Measurements from ENCODE around the gene PPP1R9B. TPM values are rescaled to one million over a fixed set of nuclear protein-coding genes. Genes with fewer than 3 reads are reported as not detected.

Gene PPP1R9B
- total RNA-seq, 6 experiments from 2014 or later = 9.9 to 18.1 (median 12.0) TPM

GRCh38 chr17:50186661-50187393, 36.4 kb upstream of the PPP1R9B start:
- H3K27me3 ChIP-seq = no peaks in the 10 kb centered on the region
- H3K4me3 ChIP-seq = no peak overlapping the region
- DNase-seq = no peak
- intact Hi-C loops (cut with DNase I) = no loop called here
- no peaks in the 10 kb centered on the region for H3K36me3 ChIP-seq
- no peaks in the 10 kb centered on the region for H3K4me1 ChIP-seq
- ATAC-seq = no peak
- no peak overlapping the region for H3K27ac ChIP-seq
- H3K9me3 ChIP-seq = no peaks in the 10 kb centered on the region
- TF ChIP-seq POLR2A (IDR thresholded peaks at IDR 0.05) (no peak), CTCF (IDR thresholded peaks at IDR 0.05) (no peak)
- 79% methylated on average over 7 of the region's 24 CpGs for WGBS (ENCODE audit: insufficient coverage, low coverage, low lambda C conversion rate, missing lambda C conversion rate)

DNA sequence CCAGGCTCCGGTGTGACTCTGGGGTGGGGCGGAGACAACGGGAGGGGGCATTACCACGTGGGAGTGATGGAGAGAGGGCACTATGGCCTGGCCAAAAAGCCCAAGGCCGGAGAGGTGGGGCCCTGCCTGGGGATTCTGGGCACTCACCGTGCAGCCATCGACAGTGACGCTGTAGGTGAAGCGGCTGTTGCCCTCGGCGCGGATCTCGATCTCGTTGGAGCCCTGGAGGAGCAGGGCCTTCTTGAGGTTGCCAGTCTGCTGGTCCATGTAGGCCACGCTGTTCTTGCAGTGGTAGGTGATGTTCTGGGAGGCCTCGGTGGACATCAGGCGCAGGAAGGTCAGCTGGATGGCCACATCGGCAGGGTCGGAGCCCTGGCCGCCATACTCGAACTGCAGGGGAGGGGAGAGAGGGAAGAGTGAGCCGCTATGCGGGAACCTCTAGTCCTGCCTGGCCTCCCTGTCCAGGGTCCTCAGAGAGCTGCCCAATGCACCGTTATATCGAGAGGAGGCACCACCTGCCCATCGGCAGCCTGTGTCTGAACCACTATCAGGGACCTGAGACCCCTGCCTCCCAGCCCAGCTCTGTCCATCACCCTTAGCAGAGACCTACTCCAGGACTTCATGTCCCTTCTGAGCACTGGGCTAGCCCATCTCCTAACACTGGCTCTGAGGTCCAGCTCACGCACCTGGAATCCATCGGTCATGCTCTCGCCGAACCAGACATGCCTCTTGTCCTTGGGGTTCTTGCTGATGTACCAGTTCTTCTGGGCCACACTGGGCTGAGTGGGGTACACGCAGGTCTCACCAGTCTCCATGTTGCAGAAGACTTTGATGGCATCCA, 35.4 kb upstream of the PPP1R9B start:
- H3K36me3 ChIP-seq = no peaks in the 10 kb centered on the region

GRCh38 chr17:50184611-50185398, 34.3 kb upstream of the PPP1R9B start:
- Histone ChIP-seq H3K27ac (no peak overlapping the region), H3K4me1 (no peaks in the 10 kb centered on the region), H3K9me3 (no peaks in the 10 kb centered on the region), H3K36me3 (no peaks in the 10 kb centered on the region), H3K27me3 (no peaks in the 10 kb centered on the region), H3K4me3 (no peak overlapping the region)
- DNase-seq (no peak), ATAC-seq (no peak)
- intact Hi-C loops (cut with DNase I) = no loop called here
- TF ChIP-seq CTCF (IDR thresholded peaks at IDR 0.05) = no peak
- no peak for TF ChIP-seq POLR2A (IDR thresholded peaks at IDR 0.05)
- WGBS (ENCODE audit: insufficient coverage, low coverage, low lambda C conversion rate, missing lambda C conversion rate) = 47% methylated on average over 10 of the region's 19 CpGs

More for the DNA sequence above, 35.4 kb upstream of the PPP1R9B start:
- Histone ChIP-seq H3K27ac (no peak overlapping the region), H3K4me3 (no peak overlapping the region), H3K9me3 (no peaks in the 10 kb centered on the region), H3K4me1 (no peaks in the 10 kb centered on the region), H3K27me3 (no peaks in the 10 kb centered on the region)
- intact Hi-C loops (cut with DNase I) = no loop called here
- WGBS (ENCODE audit: insufficient coverage, low coverage, low lambda C conversion rate, missing lambda C conversion rate) = 62% methylated on average over 6 of the region's 31 CpGs
- no peak for ATAC-seq
- no peak for DNase-seq
- no peak for TF ChIP-seq CTCF (IDR thresholded peaks at IDR 0.05)
- TF ChIP-seq POLR2A (IDR thresholded peaks at IDR 0.05) = no peak

DNA sequence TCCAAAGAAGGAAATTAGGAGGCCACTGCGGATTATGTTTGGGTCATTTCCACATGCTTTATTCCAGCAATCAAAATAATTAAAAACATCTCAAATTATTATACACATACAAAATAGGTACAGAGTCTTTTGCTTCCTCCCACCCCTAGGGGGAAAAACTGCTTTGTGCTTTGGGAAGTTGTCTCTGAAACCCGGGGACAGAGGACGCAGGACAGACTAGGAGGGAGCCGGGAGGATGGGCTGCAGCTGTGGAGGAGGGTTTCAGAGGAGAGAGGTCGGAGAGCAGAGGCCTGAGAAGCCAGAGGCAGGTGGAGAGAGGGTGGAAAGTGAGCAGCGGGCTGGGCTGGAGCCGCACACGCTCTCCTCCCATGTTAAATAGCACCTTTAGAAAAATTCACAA, 33.6 kb upstream of the PPP1R9B start:
- Histone ChIP-seq H3K27ac (no peak overlapping the region), H3K36me3 (no peaks in the 10 kb centered on the region), H3K9me3 (no peaks in the 10 kb centered on the region), H3K4me1 (no peaks in the 10 kb centered on the region), H3K4me3 (no peak overlapping the region), H3K27me3 (no peaks in the 10 kb centered on the region)
- intact Hi-C loops (cut with DNase I) = no loop called here
- no peak for TF ChIP-seq POLR2A (IDR thresholded peaks at IDR 0.05)
- TF ChIP-seq CTCF (IDR thresholded peaks at IDR 0.05) = no peak
- ATAC-seq = no peak
- WGBS (ENCODE audit: insufficient coverage, low coverage, low lambda C conversion rate, missing lambda C conversion rate) = 22% methylated on average over 8 of the region's 8 CpGs
- DNase-seq = no peak
